Activated CD4-positive, alpha-beta T cell treated with anti-CD3 and anti-CD28 coated beads, Interleukin-2, Interleukin-4, amounts not matched to agents 100 ng/mL and 50 ng/mL, durations not matched to agents 16 hours and 8 hours (primary cell): ENCODE data around the gene ANKRD65.
"Not testable (repeated sequence)": the region's sequence is repeated elsewhere in the genome, so short reads cannot be mapped to it uniquely, and the experiment has no call there.

Experiments used
- DNase-seq: peaks from one replicate; pipeline ENCODE4 v3.0.0-alpha.2; 2020; ENCODE audit warnings: low spot score

Gene ANKRD65

DNA sequence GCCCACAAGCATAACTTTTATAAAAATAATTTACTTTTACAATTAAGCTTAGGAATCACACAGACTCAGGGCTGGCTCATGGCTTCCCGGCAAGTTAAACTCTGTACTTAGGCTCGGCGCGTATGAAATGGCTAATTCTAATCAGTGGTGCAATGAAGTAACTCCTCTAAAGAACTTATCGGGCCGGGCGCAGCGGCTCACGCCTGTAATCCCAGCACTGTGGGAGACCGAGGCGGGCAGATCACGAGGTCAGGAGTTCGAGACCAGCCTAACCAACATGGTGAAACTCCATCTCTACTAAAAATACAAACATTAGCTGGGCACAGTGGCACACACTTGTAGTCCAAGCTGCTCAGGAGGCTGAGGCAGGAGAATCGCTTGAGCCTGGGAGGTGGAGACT is 51.0 kb downstream of the ANKRD65 start:
- not testable (repeated sequence) for DNase-seq
